Natural killer cell (primary cell): ENCODE results near the gene UBD. TPM values are rescaled to one million over a fixed set of nuclear protein-coding genes. Genes with fewer than 3 reads are reported as not detected.

Experiments used
- ATAC-seq, 3 donors: fragments of 150-1000 bp in 2 of 3; fragments of 200-7000 bp in 1 of 3; cut with Tn5 transposase; 1 replicate in 1 of 3; 2 replicates in 2 of 3; pipeline ENCODE4 v1.10.0; 2021; ENCODE audit warnings: mild to moderate bottlenecking in 2 of 3, moderate library complexity in 2 of 3
- DNase-seq, 2 donors: peaks; one replicate each; pipeline versions ENCODE4 v3.0.0 to v3.0.0-alpha.2; 2013 to 2021; ENCODE audit warnings: mixed read lengths in 1 of 2
- H3K27ac ChIP-seq: one replicate; pipeline ENCODE4 v1.5.1; 2013; ENCODE audit warnings: mild to moderate bottlenecking, low read length
- H3K27me3 ChIP-seq: one replicate; pipeline ENCODE4 v1.6.1; 2013; ENCODE audit warnings: low read length; ENCODE audit not compliant: control insufficient read depth, insufficient read depth
- H3K36me3 ChIP-seq: one replicate; pipeline ENCODE4 v1.6.1; 2013; ENCODE audit warnings: low read length; ENCODE audit not compliant: control insufficient read depth, insufficient read depth
- H3K4me1 ChIP-seq: one replicate; pipeline ENCODE4 v1.6.1; 2013; ENCODE audit warnings: low read length; ENCODE audit not compliant: control insufficient read depth, insufficient read depth
- H3K4me3 ChIP-seq: one replicate; pipeline ENCODE4 v1.5.1; 2013; ENCODE audit warnings: low read length
- H3K9me3 ChIP-seq: one replicate; pipeline ENCODE4 v1.6.1; 2013; ENCODE audit warnings: low read length; ENCODE audit not compliant: control insufficient read depth, insufficient read depth
- H3K27ac Mint-ChIP-seq, 2 donors: one replicate each; pipeline ENCODE4 v1.8.0; 2022; ENCODE audit warnings: mild to moderate bottlenecking in 2 of 2, mixed read lengths in 2 of 2, moderate library complexity in 1 of 2
- H3K27me3 Mint-ChIP-seq, 2 donors: one replicate each; pipeline ENCODE4 v1.8.0; 2022; ENCODE audit warnings: low read depth in 2 of 2, mixed read lengths in 2 of 2
- H3K36me3 Mint-ChIP-seq: one replicate; pipeline ENCODE4 v1.8.0; 2022; ENCODE audit warnings: mixed read lengths
- H3K4me1 Mint-ChIP-seq, 2 donors: one replicate each; pipeline ENCODE4 v1.8.0; 2022; ENCODE audit warnings: mixed read lengths in 2 of 2
- H3K4me3 Mint-ChIP-seq: one replicate; pipeline ENCODE4 v1.8.0; 2022; ENCODE audit warnings: mild to moderate bottlenecking, moderate library complexity, mixed read lengths
- H3K9me3 Mint-ChIP-seq, 2 donors: one replicate each; pipeline ENCODE4 v1.8.0; 2022; ENCODE audit warnings: mixed read lengths in 2 of 2
- WGBS: methylation state at CpG from one replicate; pipeline ENCODE4 v1.1.7; 2013; ENCODE audit warnings: missing lambda C conversion rate; ENCODE audit not compliant: insufficient coverage; 5-methylcytosine and 5-hydroxymethylcytosine counted together
- intact Hi-C: fragments of 100-400 bp; cut with micrococcal nuclease; formaldehyde crosslinking; loops from one replicate; pipeline ENCODE4 v1.14.2; 2022
- total RNA-seq, 4 donors: library from RNA; stranded (reverse); fragments of 120-200 nt in 1 of 4; gene quantifications; one replicate each; pipeline versions ENCODE4 v1.2.3 to v1.2.4, GENCODE V29; 2013 to 2022
- TF ChIP-seq, protein P1 (sequence below): fragments of 200-600 bp; IDR thresholded peaks from one replicate; pipeline ENCODE4 v1.8.0; 2022; ENCODE audit warnings: antibody characterized with exemption

UBD gene
- total RNA-seq, 3 donors from 2014 or later (not counting 1 experiment from before 2014, with no cell fraction given) = not detected

DNA sequence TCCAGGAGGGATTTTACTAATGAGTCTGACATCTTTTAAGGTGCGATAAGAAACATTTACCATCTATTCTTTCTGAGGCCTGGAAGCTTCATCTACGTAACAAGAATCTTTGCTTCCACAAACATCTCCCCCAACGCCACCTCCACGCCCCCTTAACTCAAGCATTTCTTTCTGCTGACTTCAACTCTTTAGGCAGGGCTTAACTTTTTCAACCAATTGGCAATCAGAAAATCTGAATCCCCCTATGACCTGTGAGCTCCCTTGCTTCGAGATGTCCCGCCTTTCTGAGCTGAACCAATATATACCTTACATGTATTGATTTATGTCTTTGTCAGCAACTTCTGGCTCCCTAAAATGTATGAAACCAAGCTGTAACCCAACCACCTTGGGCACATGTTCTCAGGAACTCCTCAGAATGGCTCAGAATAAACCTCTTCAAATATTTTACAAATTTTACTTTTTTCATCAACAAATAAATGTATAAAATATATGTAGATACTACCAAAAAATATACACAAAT is 36.9 kb upstream of the UBD start:
- no peak for DNase-seq
- Histone ChIP-seq H3K9me3 (no peaks in the 10 kb centered on the region), H3K27me3 (no peaks in the 10 kb centered on the region), H3K27ac (no peak overlapping the region), H3K4me1 (no peaks in the 10 kb centered on the region), H3K4me3 (no peak overlapping the region), H3K36me3 (no peaks in the 10 kb centered on the region)
- Mint-ChIP-seq H3K36me3 (no peaks in the 10 kb centered on the region), H3K27ac (no peak overlapping the region), H3K4me3 (no peak overlapping the region), H3K9me3 (no peaks in the 10 kb centered on the region), H3K4me1 (no peaks in the 10 kb centered on the region), H3K27me3 (peaks cover 5 to 8% of the 10 kb centered on the region in 2 donors)
- TF ChIP-seq, protein P1, sequence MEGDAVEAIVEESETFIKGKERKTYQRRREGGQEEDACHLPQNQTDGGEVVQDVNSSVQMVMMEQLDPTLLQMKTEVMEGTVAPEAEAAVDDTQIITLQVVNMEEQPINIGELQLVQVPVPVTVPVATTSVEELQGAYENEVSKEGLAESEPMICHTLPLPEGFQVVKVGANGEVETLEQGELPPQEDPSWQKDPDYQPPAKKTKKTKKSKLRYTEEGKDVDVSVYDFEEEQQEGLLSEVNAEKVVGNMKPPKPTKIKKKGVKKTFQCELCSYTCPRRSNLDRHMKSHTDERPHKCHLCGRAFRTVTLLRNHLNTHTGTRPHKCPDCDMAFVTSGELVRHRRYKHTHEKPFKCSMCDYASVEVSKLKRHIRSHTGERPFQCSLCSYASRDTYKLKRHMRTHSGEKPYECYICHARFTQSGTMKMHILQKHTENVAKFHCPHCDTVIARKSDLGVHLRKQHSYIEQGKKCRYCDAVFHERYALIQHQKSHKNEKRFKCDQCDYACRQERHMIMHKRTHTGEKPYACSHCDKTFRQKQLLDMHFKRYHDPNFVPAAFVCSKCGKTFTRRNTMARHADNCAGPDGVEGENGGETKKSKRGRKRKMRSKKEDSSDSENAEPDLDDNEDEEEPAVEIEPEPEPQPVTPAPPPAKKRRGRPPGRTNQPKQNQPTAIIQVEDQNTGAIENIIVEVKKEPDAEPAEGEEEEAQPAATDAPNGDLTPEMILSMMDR = no peak
- no peak for ATAC-seq
- intact Hi-C loops = no loop called here
- WGBS = 87% methylated on average over 6 of the region's 6 CpGs

DNA sequence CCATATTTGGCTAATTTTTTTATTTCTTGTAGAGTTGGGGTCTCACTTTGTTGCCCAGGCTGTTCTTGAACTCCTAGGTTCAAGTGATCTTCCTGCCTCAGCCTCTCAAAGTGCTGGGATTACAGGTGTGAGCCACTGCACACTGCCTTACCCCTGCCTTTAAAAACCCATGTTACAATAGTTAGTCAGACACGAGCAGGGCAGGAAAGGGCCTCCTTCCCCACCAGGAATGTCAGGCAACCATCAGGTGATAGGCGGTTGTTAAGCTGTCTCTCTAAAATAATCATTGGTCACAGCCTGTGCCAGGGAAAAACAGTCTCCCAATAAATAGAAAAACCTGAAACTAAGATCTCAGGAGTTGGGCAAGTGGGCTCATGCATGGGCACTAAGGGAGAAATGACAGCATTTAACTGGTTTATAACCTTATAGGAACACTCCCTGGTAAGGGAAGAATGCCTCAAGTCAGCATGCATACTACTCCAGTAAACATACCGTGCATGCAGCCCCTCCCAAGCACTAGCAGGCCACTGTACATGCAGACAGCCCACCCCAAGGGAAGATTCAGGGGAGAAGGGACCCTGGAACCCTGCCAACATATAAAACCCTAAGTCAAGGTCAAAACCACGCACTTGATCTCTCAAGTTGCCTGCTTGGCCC is 33.8 kb upstream of the UBD start:
- H3K27ac Mint-ChIP-seq = no peak overlapping the region
- ATAC-seq = no peak

DNA sequence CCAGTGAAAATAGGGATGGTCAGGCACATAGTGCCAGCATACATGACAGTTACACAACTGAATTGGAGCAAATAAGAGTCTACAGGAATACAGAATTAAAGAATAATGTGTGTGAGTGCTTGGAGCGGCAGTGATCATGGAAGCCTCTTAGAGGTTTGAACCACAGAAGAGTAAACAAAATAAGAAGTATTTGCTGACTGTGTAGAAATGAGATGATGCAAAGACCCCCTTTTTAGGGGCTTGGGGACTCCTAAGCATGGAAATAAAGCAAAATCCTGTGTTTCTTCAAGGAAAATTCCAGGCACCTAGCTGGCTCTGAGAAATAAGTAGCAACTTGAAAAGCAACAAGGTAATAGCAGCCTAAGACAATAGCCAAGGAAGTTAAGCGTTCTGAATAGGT is 32.1 kb upstream of the UBD start:
- Mint-ChIP-seq H3K36me3 (no peaks in the 10 kb centered on the region), H3K27me3 (peaks cover 23 to 34% of the 10 kb centered on the region in 2 donors), H3K4me1 (no peaks in the 10 kb centered on the region), H3K4me3 (no peak overlapping the region), H3K9me3 (no peaks in the 10 kb centered on the region), H3K27ac (no peak overlapping the region)
- TF ChIP-seq, protein P1 = no peak
- Histone ChIP-seq H3K9me3 (no peaks in the 10 kb centered on the region), H3K4me3 (no peak overlapping the region), H3K27ac (no peak overlapping the region), H3K36me3 (no peaks in the 10 kb centered on the region), H3K4me1 (no peaks in the 10 kb centered on the region), H3K27me3 (no peaks in the 10 kb centered on the region)
- 85% methylated on average over 2 of the region's 2 CpGs for WGBS
- intact Hi-C loops = no loop called here
- DNase-seq (no peak), ATAC-seq (no peak)

More for the DNA sequence above, 33.8 kb upstream of the UBD start:
- WGBS = 45% methylated on average over 4 of the region's 4 CpGs
- no peaks in the 10 kb centered on the region for H3K36me3 ChIP-seq
- no peaks in the 10 kb centered on the region for H3K36me3 Mint-ChIP-seq
- H3K4me1 Mint-ChIP-seq = no peaks in the 10 kb centered on the region
- no peak overlapping the region for H3K4me3 ChIP-seq
- no peaks in the 10 kb centered on the region for H3K4me1 ChIP-seq
- peaks cover 14 to 21% of the 10 kb centered on the region in 2 donors for H3K27me3 Mint-ChIP-seq
- no peak for DNase-seq
- no peaks in the 10 kb centered on the region for H3K27me3 ChIP-seq
- intact Hi-C loops = no loop called here
- TF ChIP-seq, protein P1 = no peak
- H3K9me3 Mint-ChIP-seq = no peaks in the 10 kb centered on the region
- no peaks in the 10 kb centered on the region for H3K9me3 ChIP-seq
- H3K4me3 Mint-ChIP-seq = no peak overlapping the region
- H3K27ac ChIP-seq = no peak overlapping the region
